Measurements from ENCODE around the gene FAM171A2.
A peak's percentile ranks its signal among the peaks of the same experiment; 100 is the strongest.

GRCh38 chr17:44344939-44345453 is 18.7 kb downstream of the FAM171A2 start, which contains the start of gene GRN:
- peak in 1 of 6 experiments; percentile 2 for TF ChIP-seq CTCF (IDR thresholded peaks at IDR 0.05)
- TF ChIP-seq POLR2A (IDR thresholded peaks at IDR 0.05), result peak; percentile 88 to 96
